ENCODE results near the gene ABCC6.
"Not testable (repeated sequence)": the region's sequence is repeated elsewhere in the genome, so short reads cannot be mapped to it uniquely, and the experiment has no call there.

ABCC6 gene

DNA sequence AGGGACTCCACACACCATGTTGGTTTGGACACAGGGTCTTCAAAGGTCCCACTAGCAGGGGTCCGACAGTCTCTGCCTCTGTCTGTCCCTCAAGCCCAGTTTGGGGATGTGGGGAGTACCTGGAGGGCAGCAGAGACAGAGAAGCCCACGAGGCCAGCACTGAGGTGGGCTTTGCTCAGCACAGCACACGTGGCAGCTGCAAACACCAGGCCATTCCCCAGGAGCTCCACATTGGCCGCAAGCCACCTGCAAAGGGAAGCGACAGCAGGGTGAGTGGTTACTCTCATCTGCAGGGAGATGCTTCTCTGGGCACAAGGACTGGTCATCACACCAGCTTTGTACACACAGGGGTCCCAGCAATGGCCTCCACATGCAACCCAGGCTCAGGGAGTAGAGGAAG lies 62.0 kb downstream of the ABCC6 start:
- DNase-seq (ENCODE audit: low read depth), result no peak

DNA sequence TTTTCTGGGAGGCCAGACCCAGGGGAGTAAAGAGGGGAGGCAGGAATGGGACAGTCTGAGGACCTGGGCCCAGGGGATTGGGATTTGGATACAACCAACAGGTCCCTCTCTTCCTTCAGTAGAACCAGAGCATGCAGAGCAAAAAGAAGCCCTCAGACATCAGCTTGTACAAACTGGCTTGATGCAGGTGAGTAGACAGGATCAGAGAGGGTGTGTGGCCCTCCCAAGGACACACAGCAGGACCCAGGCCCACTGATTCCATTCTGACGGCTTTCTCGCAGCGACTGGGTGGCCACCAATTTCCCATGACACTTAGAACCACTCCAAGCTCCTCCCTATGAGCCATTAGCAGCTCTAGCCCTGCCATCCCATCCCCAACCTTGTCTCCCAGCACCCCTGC lies 63.6 kb downstream of the ABCC6 start:
- DNase-seq (ENCODE audit: low read depth), result no peak

DNA sequence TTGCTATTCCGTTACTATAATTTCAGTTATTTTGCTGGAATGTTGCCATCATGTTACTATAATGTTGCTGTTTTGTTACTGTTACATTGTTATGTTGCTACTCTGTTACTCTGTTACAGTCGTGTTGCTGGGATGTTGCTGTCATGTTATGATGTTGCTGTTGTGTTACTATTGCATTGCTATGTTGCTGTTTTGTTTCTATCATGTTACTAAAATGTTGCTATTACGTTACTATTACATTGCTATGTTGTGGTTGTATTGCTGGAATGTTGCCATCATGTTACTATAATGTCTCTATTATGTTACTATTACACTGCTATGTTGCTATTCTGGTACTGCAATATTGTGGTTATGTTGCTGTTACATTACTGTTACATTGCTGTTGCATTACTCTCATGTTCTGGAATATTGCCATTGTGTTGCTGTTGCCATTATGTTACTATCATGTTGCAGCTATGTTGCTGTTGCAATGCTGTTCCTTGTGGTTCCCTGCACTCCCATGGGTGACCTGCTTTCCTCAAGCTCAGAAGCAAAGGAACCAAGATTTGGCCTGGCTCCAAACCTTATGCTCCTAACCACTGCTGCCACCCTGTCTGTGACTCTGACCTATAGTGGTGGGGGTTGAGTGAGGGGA lies 64.4 kb downstream of the ABCC6 start:
- peak; percentile 42 for DNase-seq (ENCODE audit: low read depth)

DNA sequence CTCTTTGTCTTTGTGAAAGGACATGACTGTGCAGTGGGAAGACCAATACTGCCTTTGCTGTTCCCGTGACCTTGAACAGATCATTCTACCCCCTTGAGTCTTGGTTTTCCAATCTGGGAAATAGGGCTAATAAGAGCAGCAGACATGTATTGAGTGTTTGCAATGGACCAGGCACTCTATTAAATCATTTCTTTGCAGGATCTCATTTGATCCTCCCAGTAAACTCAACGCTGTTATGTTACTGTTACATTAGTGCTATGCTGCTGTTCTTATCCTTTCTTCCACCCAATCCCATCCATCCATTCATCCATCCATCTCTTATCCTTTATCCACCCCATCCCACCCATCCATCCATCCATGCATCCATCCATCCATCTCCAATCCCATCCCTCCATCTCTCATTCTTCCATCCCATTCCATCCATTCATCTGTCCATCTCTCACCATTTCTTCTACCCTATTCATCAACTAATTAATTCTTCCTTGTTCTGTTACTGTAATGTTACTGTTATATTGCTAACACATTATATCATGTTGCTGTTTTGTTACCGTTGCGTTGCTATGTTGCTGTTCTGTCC lies 65.1 kb downstream of the ABCC6 start:
- no peak for DNase-seq (ENCODE audit: low read depth)

DNA sequence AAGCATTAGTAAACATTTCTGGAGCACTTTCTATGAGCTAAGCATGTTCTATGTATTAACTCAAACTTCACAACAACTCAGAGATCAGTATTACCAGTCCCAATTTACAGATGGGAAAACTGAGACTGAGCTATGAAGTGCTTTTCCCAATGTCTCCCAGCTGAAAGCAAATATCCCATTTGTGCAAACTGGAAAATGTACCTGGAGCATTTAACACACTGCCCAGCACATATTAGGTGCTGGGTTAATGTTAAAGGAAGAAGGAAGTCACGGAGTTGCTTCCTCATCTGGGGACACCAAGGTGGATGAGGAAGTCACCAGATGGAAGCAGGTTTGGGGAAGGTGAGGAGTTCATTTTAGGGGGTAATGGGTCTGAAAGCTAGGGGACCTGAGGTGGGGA lies 66.1 kb downstream of the ABCC6 start:
- DNase-seq (ENCODE audit: low read depth), result no peak

DNA sequence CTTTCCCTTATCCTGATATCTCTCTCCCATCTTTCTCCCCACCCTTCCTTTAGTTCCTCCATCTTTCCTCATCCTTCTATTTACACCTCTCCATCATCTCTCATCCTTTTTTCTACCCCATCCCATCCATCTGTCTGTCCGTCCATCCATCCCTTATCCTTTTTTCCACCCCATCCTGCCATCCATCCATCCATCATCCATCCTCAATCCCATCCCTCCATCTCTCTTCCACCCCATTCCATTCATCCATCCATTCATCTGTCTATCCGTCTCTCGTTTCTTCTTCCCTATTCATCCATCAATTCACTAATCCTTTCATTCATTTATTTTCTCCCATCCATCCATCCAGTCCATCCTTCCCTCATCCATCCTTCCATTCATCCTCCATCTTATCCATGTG lies 68.1 kb downstream of the ABCC6 start:
- DNase-seq (ENCODE audit: low read depth), result no peak

DNA sequence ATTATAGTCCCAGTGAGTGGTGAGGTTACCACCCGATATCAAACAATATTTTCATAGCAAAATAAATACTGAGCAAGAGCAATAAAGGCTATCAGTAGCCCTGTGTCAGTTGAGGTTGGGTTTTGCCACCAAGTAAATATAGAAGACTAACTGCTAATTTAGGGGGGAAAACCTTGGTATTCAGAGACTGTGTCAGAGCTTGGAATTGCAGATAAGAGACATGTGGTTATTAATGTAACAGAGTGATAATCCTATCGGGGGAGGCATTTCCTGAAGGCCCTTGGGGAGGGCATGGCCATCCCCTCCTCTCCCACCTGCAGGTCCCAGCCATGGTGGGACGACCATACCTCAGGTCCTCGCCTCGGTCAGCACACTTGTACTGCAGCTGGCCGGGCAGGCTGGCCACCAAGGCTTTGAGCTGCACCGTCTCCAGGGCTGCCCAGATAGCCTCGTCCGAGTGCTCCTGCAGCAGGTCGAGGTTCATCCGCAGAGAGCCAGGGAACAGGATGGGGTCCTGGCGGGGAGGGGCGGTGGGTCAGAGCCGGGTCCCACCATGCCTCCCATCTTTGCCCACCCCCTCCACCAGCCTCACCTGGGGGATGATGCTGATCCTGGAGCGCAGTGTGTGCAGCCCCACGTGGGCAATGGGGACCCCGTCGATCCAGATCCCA lies 68.9 kb downstream of the ABCC6 start:
- no peak for DNase-seq (ENCODE audit: low read depth)

DNA sequence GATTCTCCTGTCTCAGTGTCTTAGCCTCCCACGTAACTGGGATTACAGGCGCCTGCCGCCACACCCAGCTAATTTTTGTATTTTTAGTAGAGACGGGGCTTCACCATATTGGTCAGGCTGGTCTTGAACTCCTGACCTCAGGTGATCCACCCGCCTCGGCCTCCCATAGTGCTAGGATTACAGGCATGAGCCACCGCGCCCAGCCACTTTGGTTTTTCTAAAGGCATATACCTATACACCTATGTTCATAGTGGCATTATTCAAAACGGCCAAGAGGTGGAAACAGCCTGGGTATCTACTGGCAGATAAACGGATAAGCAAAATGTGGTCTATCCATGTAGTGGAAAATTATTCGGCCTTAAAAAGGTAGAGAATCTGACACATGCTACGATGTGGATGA lies 70.3 kb downstream of the ABCC6 start:
- not testable (repeated sequence) for DNase-seq (ENCODE audit: low read depth)

DNA sequence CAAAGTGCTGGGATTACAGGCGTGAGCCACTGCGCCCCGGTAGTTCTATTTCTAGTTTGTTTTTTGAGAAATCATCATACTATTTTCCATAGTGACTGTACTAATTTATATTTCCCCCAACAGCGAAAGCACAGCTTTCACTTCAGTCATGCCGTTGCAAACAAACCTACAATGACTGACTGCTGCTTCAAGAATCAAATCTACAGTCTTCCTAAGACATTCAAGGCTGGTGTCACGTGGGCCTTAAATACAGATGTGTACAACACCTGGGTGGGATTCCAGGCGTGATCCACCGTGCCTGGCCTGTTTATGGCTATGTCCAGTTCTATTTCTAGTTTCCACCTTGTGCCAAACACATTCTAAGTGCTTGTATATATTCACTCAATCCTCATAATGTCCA lies 72.0 kb downstream of the ABCC6 start:
- DNase-seq (ENCODE audit: low read depth), result peak; percentile 26

DNA sequence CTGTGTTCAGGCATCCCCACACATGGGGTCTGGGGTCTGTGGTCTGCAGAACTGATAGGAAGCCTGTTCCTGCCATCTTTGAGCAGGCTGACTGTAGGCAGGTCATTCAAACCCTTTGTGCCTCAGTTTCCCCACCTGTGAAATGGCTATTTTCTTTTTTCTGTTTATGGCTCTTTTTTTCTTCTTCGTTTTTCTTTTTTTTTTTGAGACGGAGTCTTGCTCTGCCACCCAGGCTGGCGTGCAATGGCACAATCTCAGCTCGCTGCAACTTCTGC lies 72.5 kb downstream of the ABCC6 start:
- DNase-seq (ENCODE audit: low read depth), result no peak

DNA sequence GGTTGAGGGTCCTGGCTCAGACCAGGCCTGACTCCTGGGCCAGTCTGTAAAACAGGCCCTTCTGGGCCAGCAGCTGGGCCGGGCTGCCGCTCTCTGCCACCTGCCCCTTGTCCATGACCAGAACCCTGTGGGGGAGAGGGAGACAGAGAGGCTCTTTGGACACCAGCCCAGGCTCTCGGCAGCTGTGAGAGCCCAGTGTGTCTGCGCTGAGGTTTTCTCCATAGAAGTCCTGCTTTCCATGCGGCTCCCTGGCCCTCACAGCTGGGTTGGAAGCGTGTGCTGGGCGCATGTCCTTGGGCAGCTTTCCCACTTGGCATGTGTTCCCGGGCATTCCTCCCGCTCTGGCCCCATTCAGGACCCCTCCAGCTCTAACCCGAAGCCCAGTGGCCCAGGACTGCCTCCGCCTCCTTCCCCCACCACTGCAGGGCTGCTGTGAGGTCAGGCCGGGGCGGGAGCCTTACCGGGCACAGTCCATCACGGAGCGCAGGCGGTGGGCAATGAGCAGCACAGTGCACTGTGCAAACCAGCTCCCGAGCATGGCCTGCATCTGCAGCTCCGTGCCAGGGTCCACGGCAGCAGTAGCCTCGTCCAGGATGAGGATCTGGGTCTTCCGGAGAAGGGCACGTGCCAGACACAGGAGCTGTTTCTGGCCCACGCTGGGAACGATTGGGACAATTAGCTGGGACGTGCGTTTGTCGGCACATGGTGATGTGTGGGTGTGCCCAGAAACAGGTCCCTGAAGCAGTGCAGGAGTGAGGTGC lies 73.0 kb downstream of the ABCC6 start:
- no peak for DNase-seq (ENCODE audit: low read depth)

DNA sequence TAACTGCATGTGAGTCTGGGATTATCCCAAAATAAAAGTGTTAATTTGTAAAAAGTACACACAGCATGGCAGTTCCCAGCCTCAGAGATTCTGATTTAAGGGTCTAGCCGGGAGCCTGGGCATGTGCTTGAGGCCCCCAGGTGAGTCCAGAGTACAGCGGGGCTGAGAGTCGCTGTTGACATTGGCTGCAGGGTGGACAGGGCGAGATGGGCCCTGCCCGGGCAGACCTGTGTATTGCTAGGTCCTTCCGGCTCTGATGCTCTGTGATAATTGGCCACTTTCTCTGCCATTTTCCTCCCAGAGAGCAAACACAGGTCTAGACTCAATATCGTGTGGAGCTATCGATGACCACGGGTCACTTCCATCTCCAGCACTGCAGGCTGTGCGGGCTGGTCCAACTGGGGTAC lies 73.6 kb downstream of the ABCC6 start:
- DNase-seq (ENCODE audit: low read depth), result no peak

DNA sequence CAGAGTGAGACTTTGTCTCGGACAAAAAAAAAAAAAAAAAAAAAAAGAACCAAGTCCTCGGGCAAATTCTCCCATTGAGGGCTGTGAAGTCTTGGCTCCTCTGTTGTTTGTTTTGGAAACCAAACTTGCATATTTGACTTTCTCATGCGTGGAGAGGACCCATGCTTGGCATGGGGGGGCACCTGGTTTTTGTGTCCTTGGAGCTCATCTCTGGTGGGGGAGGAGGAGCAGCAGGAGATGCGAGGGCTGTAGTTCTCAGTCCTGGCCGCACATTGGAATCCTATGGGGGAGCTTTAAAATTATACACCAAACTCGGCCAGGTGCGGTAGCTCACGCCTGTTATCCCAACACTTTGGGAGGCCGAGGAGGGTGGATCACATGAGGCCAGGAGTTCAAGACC lies 74.5 kb downstream of the ABCC6 start:
- DNase-seq (ENCODE audit: low read depth), result no peak

DNA sequence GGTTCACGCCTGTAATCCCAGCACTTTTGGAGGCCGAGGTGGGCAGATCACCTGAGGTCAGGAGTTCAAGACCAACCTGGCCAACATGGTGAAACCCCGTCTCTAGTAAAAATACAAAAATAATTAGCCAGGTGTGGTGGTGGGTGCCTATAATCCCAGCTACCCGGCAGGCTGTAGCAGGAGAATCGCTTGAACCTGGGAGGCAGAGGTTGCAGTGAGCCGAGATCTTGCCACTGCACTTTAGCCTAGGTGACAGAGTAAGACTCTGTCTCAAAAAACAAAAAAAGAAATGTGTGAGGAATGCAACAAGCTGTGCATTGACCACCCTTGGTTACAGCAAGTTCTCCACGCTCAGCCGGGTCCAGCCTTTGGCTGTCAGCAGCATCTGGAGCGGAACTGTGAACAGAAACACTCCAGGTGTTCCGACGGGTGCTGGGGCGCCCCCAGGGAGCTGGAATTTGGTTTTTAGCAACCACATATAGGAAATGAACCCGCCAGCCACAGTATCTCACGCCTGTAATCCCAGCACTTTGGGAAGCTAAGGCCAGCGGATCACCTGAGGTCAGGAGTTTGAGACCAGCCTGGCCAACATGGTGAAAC lies 75.2 kb downstream of the ABCC6 start:
- DNase-seq (ENCODE audit: low read depth), result not testable (repeated sequence)

DNA sequence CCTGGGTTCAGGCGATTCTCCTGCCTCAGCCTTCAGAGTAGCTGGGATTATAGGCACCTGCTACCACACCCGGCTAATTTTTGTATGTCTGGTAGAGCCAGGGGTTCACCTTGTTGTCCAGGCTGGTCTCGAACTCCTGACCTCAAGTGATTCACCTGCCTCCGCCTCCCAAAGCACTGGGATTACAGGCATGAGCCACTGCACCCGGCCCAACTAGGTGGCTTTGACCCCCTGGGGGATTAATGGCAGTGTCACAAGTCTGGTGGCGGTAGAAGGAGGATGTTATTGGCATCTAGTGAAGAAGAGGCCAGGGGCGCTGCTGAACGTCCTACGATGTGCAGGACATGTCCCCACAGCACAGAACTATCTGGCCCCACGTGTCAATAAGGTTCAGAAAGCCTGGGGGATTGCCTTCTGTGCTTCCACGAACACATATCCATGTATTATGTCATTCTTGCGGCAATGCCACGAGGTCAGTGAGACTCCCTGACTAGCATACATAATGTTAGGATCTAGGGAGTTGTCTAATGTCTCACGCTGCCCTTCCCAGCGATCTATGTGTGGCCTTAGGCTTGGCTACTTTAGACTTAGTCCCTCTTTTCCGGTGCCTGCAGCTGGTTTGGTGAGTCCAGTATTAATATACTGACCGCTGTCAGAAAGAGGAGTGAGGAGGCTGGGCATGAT lies 75.8 kb downstream of the ABCC6 start:
- no peak for DNase-seq (ENCODE audit: low read depth)

DNA sequence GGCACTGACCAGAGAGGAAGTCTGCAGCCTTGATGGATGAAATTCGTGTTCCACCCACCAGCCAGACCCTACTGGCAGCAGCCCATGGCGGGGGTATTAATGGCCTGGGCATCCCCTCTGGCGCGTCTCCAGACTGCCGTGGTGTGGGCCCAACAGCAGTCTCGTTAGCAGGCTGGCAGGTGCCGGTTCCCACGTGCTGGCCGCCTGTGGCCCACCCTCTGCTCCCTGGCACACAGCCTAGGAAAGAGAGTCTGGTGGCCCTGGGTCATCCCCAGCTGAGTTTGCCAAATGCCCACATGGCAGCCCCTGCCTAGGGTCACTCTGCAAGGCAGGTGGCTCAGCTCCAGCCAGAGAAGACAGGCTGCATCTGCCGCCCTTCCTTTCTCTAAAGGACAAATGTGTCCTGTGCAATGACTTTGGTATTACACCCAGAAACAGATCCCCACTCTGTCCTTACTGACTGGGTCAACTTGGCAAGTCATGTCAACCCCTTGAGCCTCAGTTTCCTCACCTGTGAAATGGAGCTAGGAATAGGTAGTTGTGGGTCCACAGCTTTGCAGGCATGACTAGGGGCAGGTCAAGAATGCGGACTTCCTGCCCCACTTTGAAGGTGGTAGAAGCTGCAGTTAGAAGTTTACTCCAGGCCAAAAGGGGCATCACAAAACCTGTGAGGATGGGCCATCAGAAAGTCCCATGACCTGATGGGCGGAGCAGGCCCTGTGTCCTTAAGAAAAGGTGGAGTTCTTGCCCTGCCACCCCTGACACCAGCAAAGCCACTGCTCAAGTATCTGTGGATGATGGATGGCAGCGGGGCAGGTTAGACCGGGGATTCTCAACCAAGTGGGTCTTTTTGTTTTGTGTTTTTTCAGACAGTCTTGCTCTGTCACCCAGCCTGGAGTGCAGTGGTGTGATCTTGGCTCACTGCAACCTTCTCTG lies 76.6 kb downstream of the ABCC6 start:
- no peak for DNase-seq (ENCODE audit: low read depth)

DNA sequence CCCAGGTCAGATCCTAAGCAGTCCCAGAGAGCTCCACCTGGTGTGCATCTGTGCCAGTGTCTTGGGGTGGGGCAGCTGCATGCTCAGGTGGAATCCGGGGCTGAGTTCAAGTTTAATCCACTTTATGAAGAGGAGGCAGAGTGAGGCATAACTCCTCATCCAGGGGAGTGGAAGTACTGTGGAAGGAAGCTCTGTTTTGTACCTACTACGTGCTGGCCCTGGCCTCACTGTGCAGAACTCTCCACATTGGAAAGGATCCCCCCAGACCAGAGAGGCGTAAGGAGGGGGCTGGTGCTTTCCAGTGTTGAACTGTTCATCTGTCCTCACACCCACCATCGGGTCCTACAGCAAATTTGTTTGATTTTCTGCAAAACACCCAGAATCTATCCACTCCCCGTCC lies 78.0 kb downstream of the ABCC6 start:
- no peak for DNase-seq (ENCODE audit: low read depth)

DNA sequence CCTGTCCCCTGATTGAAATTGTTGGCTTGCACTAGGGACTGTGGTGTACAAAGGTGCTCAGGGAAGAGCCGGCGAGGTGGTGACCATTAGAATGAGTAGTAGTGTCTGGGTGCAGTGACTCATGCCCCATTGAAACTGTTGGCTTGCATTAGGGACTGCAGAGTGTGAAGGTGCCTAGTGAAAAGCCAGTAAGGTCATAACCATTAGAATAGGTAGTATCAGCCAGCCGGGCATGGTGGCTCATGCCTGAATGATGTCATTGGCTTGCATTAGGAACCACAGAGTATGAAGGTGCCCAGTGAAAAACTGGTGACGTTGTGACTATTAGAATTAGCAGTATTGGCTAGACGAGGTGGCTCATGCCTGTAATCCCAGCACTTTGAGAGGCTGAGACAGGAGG lies 78.9 kb downstream of the ABCC6 start:
- DNase-seq (ENCODE audit: low read depth), result no peak

DNA sequence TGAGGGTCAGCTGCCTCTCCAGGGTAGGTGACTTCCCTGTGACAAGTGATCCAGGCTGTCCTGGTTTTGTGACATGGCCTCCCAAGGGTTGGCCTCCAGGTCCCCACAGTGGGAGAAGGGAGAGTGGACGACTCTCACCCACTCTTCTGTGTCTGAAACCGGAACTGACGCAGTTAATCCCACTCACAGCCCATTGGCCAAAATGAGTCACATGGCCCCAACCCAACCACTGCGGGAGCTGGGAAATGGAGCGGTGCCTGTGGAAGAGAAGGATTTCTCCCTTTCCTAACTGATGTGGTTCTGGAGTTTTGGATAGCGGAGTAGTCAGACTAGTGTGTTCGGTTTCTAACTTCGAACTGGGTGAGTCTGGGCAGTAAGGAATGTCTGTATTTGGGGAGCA lies 79.4 kb downstream of the ABCC6 start:
- DNase-seq (ENCODE audit: low read depth), result no peak

DNA sequence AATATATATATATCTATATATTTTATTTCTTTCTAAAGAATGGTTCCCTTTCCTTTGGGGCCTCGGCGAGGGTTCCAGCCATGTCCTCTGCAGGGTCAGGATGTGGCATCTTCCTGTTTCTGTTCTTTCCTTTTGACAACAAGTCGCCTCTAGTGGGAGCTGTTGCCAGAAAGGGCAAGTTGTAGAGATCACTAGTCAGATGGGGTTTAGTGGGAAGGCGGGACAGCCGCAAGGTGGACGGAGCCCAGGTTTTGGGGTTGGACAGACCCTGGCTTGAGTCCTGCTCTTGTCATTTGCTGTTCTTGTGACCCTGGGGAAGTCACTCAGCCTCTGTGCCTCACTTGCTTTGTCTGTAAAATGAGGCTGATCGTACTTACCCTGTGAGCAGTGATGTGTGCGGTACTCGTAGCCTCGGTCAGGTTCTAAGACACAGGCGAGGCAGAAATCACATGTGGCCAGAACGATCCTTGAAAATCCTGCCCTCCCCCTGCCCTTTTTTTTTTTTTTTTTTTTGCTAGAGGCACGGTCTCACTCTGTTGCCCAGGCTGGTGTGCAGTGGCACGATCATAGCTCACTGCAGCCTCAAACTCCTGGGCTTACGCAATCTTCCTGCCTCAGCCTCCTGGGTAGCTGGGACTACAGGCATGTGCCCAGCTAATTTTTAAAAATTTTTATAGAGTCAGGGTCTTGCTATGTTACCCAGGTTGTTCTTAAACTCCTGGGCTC lies 80.1 kb downstream of the ABCC6 start:
- no peak for DNase-seq (ENCODE audit: low read depth)
